HAP-1 (cell line): ENCODE measurements around the gene LANCL2.
"Not testable (repeated sequence)": the region's sequence is repeated elsewhere in the genome, so short reads cannot be mapped to it uniquely, and the experiment has no call there.

Experiments
- DNase-seq, 2 experiments: peaks; one replicate each; pipeline ENCODE4 v3.0.0-alpha.2; 2016 to 2020; ENCODE audit warnings: low spot score in 2 of 2
- H3K27me3 ChIP-seq: fragments of 250-450 bp; sonication (Bioruptor Pico); 2 replicates; pipeline ENCODE4 v1.5.1; 2020; ENCODE audit warnings: low read depth, mild to moderate bottlenecking, moderate library complexity
- H3K36me3 ChIP-seq: fragments of 250-450 bp; sonication (Bioruptor Pico); replicated peaks from 2 replicates; pipeline ENCODE4 v1.5.1; 2020; ENCODE audit warnings: mild to moderate bottlenecking
- H3K4me1 ChIP-seq: fragments of 250-450 bp; sonication (Bioruptor Pico); 2 replicates; pipeline ENCODE4 v1.5.1; 2020; ENCODE audit warnings: mild to moderate bottlenecking
- H3K4me3 ChIP-seq: fragments of 250-450 bp; sonication (Bioruptor Pico); 2 replicates; pipeline ENCODE4 v1.5.1; 2020; ENCODE audit warnings: mild to moderate bottlenecking, moderate library complexity
- H3K9me3 ChIP-seq: fragments of 250-450 bp; sonication (Bioruptor Pico); 2 replicates; pipeline ENCODE4 v1.5.1; 2020; ENCODE audit warnings: mild to moderate bottlenecking, moderate library complexity
- in situ Hi-C: fragments of 300-500 bp; cut with MboI; formaldehyde crosslinking; loops from 3 replicates; pipeline ENCODE4 v1.14.3; 2020; ENCODE audit warnings: low sequenced_read_pairs, inconsistent platforms, mixed read lengths

The LANCL2 gene

DNA sequence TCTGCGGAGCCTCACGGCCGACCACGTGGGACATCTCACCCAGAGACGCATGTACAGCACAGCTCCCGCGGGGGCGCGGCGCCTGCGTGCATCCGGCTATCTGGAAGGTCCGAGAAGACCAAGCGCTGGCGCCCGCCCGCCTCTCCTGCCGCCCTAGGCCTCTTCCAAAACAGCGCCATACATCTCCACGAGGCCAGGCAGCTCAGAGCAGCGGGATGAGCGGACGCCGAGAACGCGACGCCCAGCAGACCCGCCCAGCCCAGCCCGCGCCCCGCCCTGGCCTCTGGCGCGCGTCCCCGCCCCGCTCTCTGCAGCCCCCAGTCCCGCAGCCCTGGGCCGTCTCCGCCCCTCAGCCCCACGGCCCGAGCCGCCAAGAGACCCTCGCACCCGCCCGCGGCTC lies 20.3 kb upstream of the LANCL2 start:
- no peaks in the 10 kb centered on the region for H3K36me3 ChIP-seq
- H3K4me3 ChIP-seq = no peak overlapping the region
- no peaks in the 10 kb centered on the region for H3K27me3 ChIP-seq
- no peaks in the 10 kb centered on the region for H3K9me3 ChIP-seq
- DNase-seq = no peak
- H3K4me1 ChIP-seq = no peaks in the 10 kb centered on the region
- in situ Hi-C loops = no loop called here

DNA sequence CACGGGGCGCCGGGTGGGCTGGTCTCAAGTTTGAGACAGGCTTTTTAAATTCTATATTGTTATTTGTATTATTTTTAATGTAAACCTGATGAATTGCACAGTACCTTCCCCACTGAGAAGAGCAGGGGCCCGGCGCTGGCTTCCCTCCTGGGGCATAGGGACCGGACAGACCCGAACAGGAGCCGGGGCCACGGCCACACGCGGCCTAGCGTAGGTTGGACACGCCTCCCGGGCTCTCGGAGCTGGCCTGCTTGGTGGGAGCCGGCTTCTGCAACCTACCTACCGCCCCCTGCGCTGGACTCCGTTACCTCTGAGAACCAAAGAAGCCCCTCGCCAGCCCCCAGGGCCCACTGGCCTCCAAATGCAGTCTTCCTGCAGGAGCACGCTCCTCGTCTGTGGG lies 19.8 kb upstream of the LANCL2 start:
- no peak overlapping the region for H3K4me3 ChIP-seq
- DNase-seq = no peak
- no peaks in the 10 kb centered on the region for H3K9me3 ChIP-seq
- in situ Hi-C loops = no loop called here
- H3K36me3 ChIP-seq = no peaks in the 10 kb centered on the region
- no peaks in the 10 kb centered on the region for H3K27me3 ChIP-seq
- no peaks in the 10 kb centered on the region for H3K4me1 ChIP-seq

GRCh38 chr7:55348502-55348901 lies 16.6 kb upstream of the LANCL2 start:
- H3K4me3 ChIP-seq = no peak overlapping the region
- DNase-seq = no peak
- no peaks in the 10 kb centered on the region for H3K4me1 ChIP-seq
- in situ Hi-C loops = no loop called here
- H3K36me3 ChIP-seq = no peaks in the 10 kb centered on the region
- no peaks in the 10 kb centered on the region for H3K9me3 ChIP-seq
- H3K27me3 ChIP-seq = no peaks in the 10 kb centered on the region

DNA sequence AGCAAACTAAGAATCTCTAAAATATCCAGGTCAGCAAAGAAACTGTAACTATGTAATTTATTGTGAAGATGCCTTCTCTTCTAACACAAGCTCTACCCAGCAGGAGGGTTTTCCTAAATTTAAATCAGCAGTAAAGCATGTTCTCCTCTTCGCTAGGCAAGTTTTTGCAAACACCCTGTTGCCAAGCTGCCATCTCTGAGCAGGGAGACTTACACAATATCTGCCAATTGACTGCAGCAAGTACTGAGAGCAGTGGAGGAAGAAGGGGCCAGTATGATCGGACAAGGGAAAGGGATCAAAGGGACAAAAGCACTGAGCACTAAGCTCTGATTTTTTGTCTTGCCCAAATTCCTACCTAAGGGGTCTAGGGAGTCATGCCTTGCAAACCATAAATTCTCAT lies 16.0 kb upstream of the LANCL2 start:
- no peaks in the 10 kb centered on the region for H3K9me3 ChIP-seq
- no peaks in the 10 kb centered on the region for H3K27me3 ChIP-seq
- in situ Hi-C loops = no loop called here
- no peak overlapping the region for H3K4me3 ChIP-seq
- H3K4me1 ChIP-seq = no peaks in the 10 kb centered on the region
- no peak for DNase-seq
- no peaks in the 10 kb centered on the region for H3K36me3 ChIP-seq

- Histone ChIP-seq H3K36me3 (no peaks in the 10 kb centered on the region), H3K27me3 (no peaks in the 10 kb centered on the region), H3K4me3 (no peak overlapping the region), H3K4me1 (no peaks in the 10 kb centered on the region), H3K9me3 (no peaks in the 10 kb centered on the region)
- in situ Hi-C loops = no loop called here
- no peak for DNase-seq
Measured at GRCh38 chr7:55350281-55350680, 14.9 kb upstream of the LANCL2 start.

- Histone ChIP-seq H3K4me1 (no peaks in the 10 kb centered on the region), H3K9me3 (no peaks in the 10 kb centered on the region), H3K4me3 (no peak overlapping the region), H3K27me3 (no peaks in the 10 kb centered on the region), H3K36me3 (no peaks in the 10 kb centered on the region)
- DNase-seq = no peak
- in situ Hi-C loops = no loop called here
Measured at GRCh38 chr7:55351263-55351662, 13.9 kb upstream of the LANCL2 start.

GRCh38 chr7:55352947-55353273 lies 12.2 kb upstream of the LANCL2 start:
- H3K4me3 ChIP-seq, H3K9me3 ChIP-seq, H3K27me3 ChIP-seq, in situ Hi-C loops, H3K36me3 ChIP-seq, H3K4me1 ChIP-seq, DNase-seq: not testable (repeated sequence)

GRCh38 chr7:55360486-55360885 lies 4.7 kb upstream of the LANCL2 start:
- Histone ChIP-seq H3K4me1 (peaks cover 4% of the 10 kb centered on the region; the same call in 1 of the 2 replicates), H3K9me3 (no peaks in the 10 kb centered on the region), H3K36me3 (no peaks in the 10 kb centered on the region), H3K4me3 (no peak overlapping the region), H3K27me3 (no peaks in the 10 kb centered on the region)
- in situ Hi-C loops = loop anchor here (10.0 kb wide), 1 partner anchor 744 kb away; the partner anchor contains the start of gene CHCHD2
- DNase-seq = no peak

DNA sequence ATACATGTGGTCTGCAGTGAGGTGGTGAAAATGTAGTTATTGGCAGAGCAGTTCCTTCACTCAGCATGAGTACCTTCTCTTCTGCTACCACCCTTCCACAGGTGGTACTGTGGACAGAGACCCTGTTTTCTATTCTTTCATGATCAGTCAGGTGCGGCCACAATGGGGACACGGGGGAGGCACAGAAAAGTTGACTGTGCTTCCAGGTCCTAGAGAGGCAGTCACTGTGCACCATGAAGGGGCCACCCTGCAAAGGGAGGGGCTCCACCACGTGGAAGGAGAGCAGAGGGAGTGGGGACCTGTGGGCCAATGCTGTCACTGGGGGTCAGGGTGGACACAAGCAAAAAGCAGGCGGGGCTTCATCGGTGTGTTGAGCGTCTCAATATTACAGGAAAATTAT lies 3.6 kb upstream of the LANCL2 start:
- Histone ChIP-seq H3K9me3 (no peaks in the 10 kb centered on the region), H3K36me3 (no peaks in the 10 kb centered on the region; the same call in 1 of the 2 replicates), H3K4me3 (no peak overlapping the region), H3K4me1 (peaks cover 4% of the 10 kb centered on the region; the same call in 1 of the 2 replicates), H3K27me3 (no peaks in the 10 kb centered on the region)
- DNase-seq = no peak
- in situ Hi-C loops = loop anchor here (10.0 kb wide), 1 partner anchor 743 kb away; the partner anchor contains the start of gene CHCHD2

DNA sequence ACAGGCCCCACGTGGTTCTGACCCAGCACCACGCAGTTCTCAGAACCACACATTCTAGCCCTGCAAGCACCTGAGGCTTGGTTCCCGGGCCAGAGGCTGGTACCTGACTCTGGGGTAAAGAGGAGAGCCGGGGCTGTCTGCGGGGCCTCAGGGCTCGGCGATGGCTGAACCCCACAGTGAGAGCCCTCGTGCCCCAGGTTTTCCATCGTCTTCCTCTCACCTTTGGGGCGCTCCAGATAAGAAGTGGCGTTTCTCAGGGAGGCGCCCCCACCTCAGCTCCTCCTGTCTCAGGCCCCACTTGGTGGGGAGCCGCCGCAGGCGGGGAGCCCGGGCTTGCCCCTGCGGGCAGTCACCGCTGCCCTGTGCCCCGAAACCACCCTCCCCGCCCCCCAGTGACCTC lies 2.2 kb upstream of the LANCL2 start:
- H3K9me3 ChIP-seq = no peaks in the 10 kb centered on the region
- peaks cover 1% of the 10 kb centered on the region for H3K36me3 ChIP-seq
- in situ Hi-C loops = loop anchor here (10.0 kb wide), 1 partner anchor 742 kb away; the partner anchor contains the start of gene CHCHD2
- no peaks in the 10 kb centered on the region for H3K27me3 ChIP-seq
- peaks cover 4% of the 10 kb centered on the region for H3K4me1 ChIP-seq
- DNase-seq = no peak
- no peak overlapping the region for H3K4me3 ChIP-seq

- DNase-seq = no peak
- H3K4me1 ChIP-seq = peaks cover 6% of the 10 kb centered on the region
- H3K9me3 ChIP-seq = no peaks in the 10 kb centered on the region
- in situ Hi-C loops = loop anchor here (10.0 kb wide), 1 partner anchor 741 kb away; the partner anchor contains the start of gene CHCHD2
- peaks cover 5% of the 10 kb centered on the region for H3K36me3 ChIP-seq
- H3K4me3 ChIP-seq = no peak overlapping the region
- H3K27me3 ChIP-seq = no peaks in the 10 kb centered on the region
Measured at GRCh38 chr7:55363386-55364170, 1.6 kb upstream of the LANCL2 start.

GRCh38 chr7:55365675-55366460 lies 731 bp downstream of the LANCL2 start:
- in situ Hi-C loops = loop anchor here (10.0 kb wide), 1 partner anchor 739 kb away; the partner anchor contains the start of gene CHCHD2
- H3K4me3 ChIP-seq = peak overlapping the region; percentile 99
- no peaks in the 10 kb centered on the region for H3K9me3 ChIP-seq
- H3K4me1 ChIP-seq = peaks cover 6% of the 10 kb centered on the region
- H3K27me3 ChIP-seq = no peaks in the 10 kb centered on the region
- peaks cover 5% of the 10 kb centered on the region for H3K36me3 ChIP-seq
- DNase-seq = peak; percentile 79 to 91

DNA sequence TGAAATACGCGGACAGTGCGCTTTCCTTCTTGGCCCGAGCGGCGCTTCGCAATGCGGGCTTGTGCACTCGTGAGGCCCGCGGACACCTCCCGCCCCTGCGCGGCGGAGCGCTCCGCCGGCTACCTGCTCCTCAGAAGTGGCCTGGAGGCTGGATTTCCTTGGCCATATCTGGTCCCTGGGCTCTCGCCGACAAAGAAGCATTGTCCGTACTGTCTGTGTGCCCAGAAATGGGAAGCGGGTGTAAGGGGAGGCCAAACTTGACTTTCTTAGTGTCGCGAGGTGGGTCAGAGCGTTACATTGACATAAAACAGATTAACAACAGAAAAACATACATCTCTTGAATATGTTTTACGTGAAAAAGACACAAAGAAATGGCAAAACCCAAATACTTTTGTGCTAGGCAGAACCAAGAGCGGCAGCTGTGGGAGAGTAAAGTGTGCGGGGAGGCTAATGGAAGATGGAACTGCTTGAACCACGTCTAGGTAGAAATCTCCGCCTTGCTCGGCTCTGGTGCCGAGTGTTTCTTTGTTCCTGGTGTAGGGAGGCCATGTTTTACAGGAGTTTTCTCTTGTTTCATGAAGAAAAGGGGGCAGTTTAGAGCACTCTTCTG lies 1.4 kb downstream of the LANCL2 start:
- DNase-seq = peak in 1 of 2 experiments; percentile 34
- no peaks in the 10 kb centered on the region for H3K9me3 ChIP-seq
- no peaks in the 10 kb centered on the region for H3K27me3 ChIP-seq
- peaks cover 5% of the 10 kb centered on the region for H3K36me3 ChIP-seq
- in situ Hi-C loops = loop anchor here (10.0 kb wide), 1 partner anchor 738 kb away; the partner anchor contains the start of gene CHCHD2
- peaks cover 6% of the 10 kb centered on the region for H3K4me1 ChIP-seq
- H3K4me3 ChIP-seq = peak overlapping the region; percentile 99
